ENCODE results near the gene MUC5AC. TPM values are rescaled to one million over a fixed set of nuclear protein-coding genes. Genes with fewer than 3 reads are reported as not detected.
"Not testable (repeated sequence)": the region's sequence is repeated elsewhere in the genome, so short reads cannot be mapped to it uniquely, and the experiment has no call there.

The MUC5AC gene
- total RNA-seq, 5 donors from 2014 or later (not counting 1 experiment from before 2014, with no cell fraction given), result 0.03 TPM; not detected in 2

DNA sequence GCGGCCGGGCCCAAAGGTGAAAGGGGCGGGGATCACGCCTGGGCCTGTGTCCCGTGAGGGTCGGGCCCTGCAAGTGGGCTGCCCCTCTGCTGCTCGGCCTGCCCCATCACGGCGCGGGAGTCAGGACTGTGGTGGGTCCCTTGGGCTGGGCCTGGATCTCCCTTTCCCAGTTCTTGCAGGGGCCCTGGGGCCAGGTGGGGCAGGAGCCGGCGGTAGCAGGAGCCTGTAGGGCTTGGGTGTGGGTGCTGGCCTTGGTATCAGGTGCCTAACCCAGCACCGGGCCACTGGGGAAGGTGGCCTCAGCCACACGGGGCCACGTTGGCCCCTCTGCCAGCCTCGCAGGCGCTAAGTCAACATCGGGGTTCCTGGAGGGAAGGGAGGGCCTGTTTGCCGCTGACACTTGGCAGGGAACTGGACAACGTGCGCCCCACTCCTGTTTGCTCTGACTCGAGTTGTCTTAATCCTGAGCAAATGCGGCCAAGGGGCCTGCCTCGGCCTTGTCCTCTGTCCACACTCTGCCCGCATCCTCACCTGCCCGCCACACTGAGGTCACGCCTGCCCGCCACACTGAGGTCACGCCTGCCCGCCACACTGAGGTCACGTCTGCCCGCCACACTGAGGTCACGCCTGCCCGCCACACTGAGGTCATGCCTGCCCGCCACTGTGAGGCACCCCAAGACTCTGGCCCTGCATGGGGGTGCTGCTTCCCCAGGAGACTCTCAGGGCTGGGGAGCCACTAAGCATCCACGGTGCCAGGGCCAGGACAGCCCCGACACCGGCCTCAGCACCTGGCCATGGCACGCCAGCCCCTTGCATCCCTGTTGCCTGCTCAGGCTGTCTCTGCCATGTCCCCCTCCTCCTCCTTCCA is 50.9 kb downstream of the MUC5AC start:
- ChIA-PET CTCF (no interaction called here), POLR2A (no interaction called here)
- Mint-ChIP-seq H3K36me3 (peaks cover 9% of the 10 kb centered on the region), H3K4me3 (no peak overlapping the region), H3K4me1 (no peaks in the 10 kb centered on the region), H3K9me3 (peaks cover 8 to 32% (median 26%) of the 10 kb centered on the region in 3 donors), H3K27me3 (peaks cover 8% of the 10 kb centered on the region in 2 donors), H3K27ac (peak overlapping the region in 1 of 2 donors; percentile 31)
- Histone ChIP-seq H3K27ac (ENCODE audit: low read length) (no peak overlapping the region), H3K4me3 (ENCODE audit: control insufficient read depth in 1 of 2, extremely low read depth in 1 of 2, low read length in 1 of 2) (no peak overlapping the region), H3K36me3 (ENCODE audit: control insufficient read depth in 2 of 2, extremely low read depth in 1 of 2, insufficient read depth in 1 of 2, low read length in 1 of 2) (no peaks in the 10 kb centered on the region), H3K27me3 (replicated peaks in 1 of 2; ENCODE audit: control insufficient read depth in 2 of 2, extremely low read depth in 1 of 2, insufficient read depth in 2 of 2, low read length in 1 of 2) (peaks cover 0 to 28% of the 10 kb centered on the region in 2 experiments), H3K9me3 (no peaks in the 10 kb centered on the region), H3K4me1 (ENCODE audit: control insufficient read depth in 1 of 2, extremely low read depth in 1 of 2, insufficient read depth in 2 of 2, low read length in 2 of 2) (no peaks in the 10 kb centered on the region)
- 90% methylated on average over 38 of the region's 39 CpGs for WGBS (ENCODE audit: insufficient coverage)
- DNase-seq (no peak), ATAC-seq (replicated peaks in 1 of 4) (no peak)

DNA sequence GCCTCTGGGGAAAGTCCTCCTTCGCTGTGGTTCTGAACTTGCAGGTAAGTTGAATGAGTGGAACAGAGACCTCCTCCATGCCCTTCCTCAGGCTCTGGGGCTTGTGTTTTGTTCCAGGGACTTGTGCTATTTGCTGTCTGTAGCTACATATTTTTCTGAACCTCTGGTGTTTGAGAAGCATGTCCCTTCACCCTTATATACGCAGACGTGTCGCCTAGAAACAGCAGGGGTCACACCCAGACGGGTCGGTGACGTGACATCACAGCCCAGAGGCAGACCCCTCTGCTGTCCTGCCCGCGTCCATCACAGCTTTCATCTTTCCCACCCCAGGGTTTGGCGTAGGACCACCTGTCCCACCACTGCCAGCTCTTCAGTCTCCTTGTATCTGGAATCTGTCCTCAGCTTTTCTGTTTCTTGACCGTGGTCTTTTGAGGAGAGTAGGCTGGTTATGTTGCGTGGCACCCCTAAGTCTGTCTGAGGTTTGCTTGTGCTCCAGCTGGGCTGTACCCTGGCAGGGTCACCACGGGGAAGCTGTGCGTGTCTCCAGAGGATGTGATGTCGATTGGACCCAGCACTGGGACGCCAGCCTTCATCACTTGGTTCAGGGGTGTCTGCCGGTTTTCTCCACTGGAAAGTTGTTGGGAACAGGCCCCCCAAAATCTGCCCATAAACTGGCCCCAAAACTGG is 51.8 kb downstream of the MUC5AC start:
- ATAC-seq (replicated peaks in 1 of 4), result no peak
- 79% methylated on average over 14 of the region's 17 CpGs for WGBS (ENCODE audit: insufficient coverage)
- Mint-ChIP-seq H3K36me3 (peaks cover 9% of the 10 kb centered on the region), H3K27me3 (peaks cover 8% of the 10 kb centered on the region in 2 donors), H3K9me3 (peaks cover 15 to 38% (median 30%) of the 10 kb centered on the region in 3 donors), H3K4me1 (no peaks in the 10 kb centered on the region), H3K4me3 (no peak overlapping the region), H3K27ac (no peak overlapping the region)
- Histone ChIP-seq H3K36me3 (ENCODE audit: control insufficient read depth in 2 of 2, extremely low read depth in 1 of 2, insufficient read depth in 1 of 2, low read length in 1 of 2) (no peaks in the 10 kb centered on the region), H3K4me3 (ENCODE audit: control insufficient read depth in 1 of 2, extremely low read depth in 1 of 2, low read length in 1 of 2) (no peak overlapping the region), H3K27me3 (replicated peaks in 1 of 2; ENCODE audit: control insufficient read depth in 2 of 2, extremely low read depth in 1 of 2, insufficient read depth in 2 of 2, low read length in 1 of 2) (peaks cover 0 to 21% of the 10 kb centered on the region in 2 experiments), H3K27ac (ENCODE audit: low read length) (no peak overlapping the region), H3K9me3 (no peaks in the 10 kb centered on the region), H3K4me1 (ENCODE audit: control insufficient read depth in 1 of 2, extremely low read depth in 1 of 2, insufficient read depth in 2 of 2, low read length in 2 of 2) (no peaks in the 10 kb centered on the region)
- ChIA-PET POLR2A (no interaction called here), CTCF (no interaction called here)
- DNase-seq, result no peak

DNA sequence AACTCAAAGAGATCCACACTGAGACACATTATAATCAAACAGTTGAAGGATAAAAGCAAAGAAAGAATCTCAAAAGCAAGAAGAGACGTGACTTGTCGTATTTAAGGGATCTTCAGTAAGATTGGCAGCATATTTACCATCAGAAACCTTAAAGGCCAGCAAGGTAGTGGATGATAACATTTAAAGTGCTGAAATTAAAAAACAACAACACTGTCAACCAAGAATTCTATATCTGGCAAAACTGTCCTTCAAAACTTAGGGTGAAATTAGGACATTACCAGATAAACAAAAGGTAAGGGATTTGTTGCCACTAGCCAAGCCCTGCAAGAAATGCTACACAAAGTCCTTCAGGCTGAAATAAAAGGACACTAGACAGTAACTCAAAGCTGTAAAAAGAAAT is 54.1 kb downstream of the MUC5AC start:
- Histone ChIP-seq H3K4me1 (ENCODE audit: control insufficient read depth in 1 of 2, extremely low read depth in 1 of 2, insufficient read depth in 2 of 2, low read length in 2 of 2) (no peaks in the 10 kb centered on the region), H3K36me3 (ENCODE audit: control insufficient read depth in 2 of 2, extremely low read depth in 1 of 2, insufficient read depth in 1 of 2, low read length in 1 of 2) (no peaks in the 10 kb centered on the region), H3K27me3 (replicated peaks in 1 of 2; ENCODE audit: control insufficient read depth in 2 of 2, extremely low read depth in 1 of 2, insufficient read depth in 2 of 2, low read length in 1 of 2) (peaks cover 0 to 20% of the 10 kb centered on the region in 2 experiments), H3K4me3 (ENCODE audit: control insufficient read depth in 1 of 2, extremely low read depth in 1 of 2, low read length in 1 of 2) (no peak overlapping the region), H3K9me3 (no peaks in the 10 kb centered on the region), H3K27ac (ENCODE audit: low read length) (no peak overlapping the region)
- no peak for DNase-seq
- Mint-ChIP-seq H3K27ac (no peak overlapping the region), H3K36me3 (peaks cover 9% of the 10 kb centered on the region), H3K27me3 (peaks cover 8 to 9% of the 10 kb centered on the region in 2 donors), H3K4me3 (no peak overlapping the region), H3K4me1 (no peaks in the 10 kb centered on the region), H3K9me3 (peaks cover 21 to 41% (median 30%) of the 10 kb centered on the region in 3 donors)
- ATAC-seq (replicated peaks in 1 of 4), result no peak
- ChIA-PET POLR2A (no interaction called here), CTCF (no interaction called here)
- WGBS (ENCODE audit: insufficient coverage), result no CpG with 5 or more reads among the region's 2 CpGs

DNA sequence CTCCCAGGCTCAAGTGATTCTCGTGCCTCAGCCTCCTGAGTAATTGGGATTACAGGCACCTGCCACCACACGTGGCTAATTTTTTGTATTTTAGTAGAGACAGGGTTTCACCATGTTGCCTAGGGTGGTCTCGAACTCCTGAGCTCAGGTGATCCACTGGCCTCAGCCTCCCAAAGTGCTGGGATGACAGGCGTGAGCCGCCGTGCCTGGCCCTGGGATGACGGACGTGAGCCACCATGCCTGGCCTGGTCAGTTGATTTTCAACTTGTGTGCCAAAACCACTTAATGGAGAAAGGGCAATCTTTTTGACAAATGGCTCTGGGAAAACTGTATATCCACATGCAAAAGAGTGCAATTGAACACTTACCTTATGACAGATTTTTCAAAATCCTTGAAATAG is 58.1 kb downstream of the MUC5AC start:
- H3K27ac Mint-ChIP-seq; H3K9me3 ChIP-seq; H3K4me3 Mint-ChIP-seq; H3K36me3 ChIP-seq (ENCODE audit: control insufficient read depth in 2 of 2, extremely low read depth in 1 of 2, insufficient read depth in 1 of 2, low read length in 1 of 2); H3K36me3 Mint-ChIP-seq; H3K4me1 ChIP-seq (ENCODE audit: control insufficient read depth in 1 of 2, extremely low read depth in 1 of 2, insufficient read depth in 2 of 2, low read length in 2 of 2); POLR2A ChIA-PET; H3K27me3 Mint-ChIP-seq; DNase-seq; H3K27ac ChIP-seq (ENCODE audit: low read length); CTCF ChIA-PET; ATAC-seq (replicated peaks in 1 of 4); H3K4me1 Mint-ChIP-seq; H3K4me3 ChIP-seq (ENCODE audit: control insufficient read depth in 1 of 2, extremely low read depth in 1 of 2, low read length in 1 of 2): not testable (repeated sequence)
- H3K27me3 ChIP-seq (replicated peaks in 1 of 2; ENCODE audit: control insufficient read depth in 2 of 2, extremely low read depth in 1 of 2, insufficient read depth in 2 of 2, low read length in 1 of 2), result peaks cover 0 to 25% of the 10 kb centered on the region in 2 experiments
- WGBS (ENCODE audit: insufficient coverage), result 90% methylated on average over 7 of the region's 8 CpGs
- peaks cover 21 to 34% (median 22%) of the 10 kb centered on the region in 3 donors for H3K9me3 Mint-ChIP-seq

DNA sequence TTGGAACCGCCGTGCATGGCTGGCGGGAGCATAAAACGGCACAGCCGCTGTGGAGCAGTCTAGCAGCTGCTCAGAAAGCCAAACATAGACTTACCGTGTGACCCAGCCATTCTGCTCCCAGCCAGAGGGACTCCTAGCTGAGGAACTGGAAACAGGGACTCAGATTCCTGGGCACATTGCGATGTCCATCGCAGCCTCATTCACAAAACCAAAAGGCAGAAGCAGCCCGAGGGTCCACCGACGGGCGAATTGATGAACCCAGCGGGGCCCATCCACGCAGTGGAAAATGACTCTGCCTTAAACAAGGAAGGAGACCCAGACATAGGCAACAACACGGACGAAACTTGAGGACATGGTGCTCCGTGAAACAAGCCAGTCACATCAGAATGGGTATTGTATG is 59.4 kb downstream of the MUC5AC start:
- WGBS (ENCODE audit: insufficient coverage), result 92% methylated on average over 17 of the region's 17 CpGs
- no peak for DNase-seq
- no peak overlapping the region for H3K27ac ChIP-seq (ENCODE audit: low read length)
- H3K9me3 Mint-ChIP-seq, result peaks cover 10 to 21% (median 16%) of the 10 kb centered on the region in 3 donors
- H3K9me3 ChIP-seq, result no peaks in the 10 kb centered on the region
- ChIA-PET CTCF (no interaction called here), POLR2A (no interaction called here)
- peaks cover 3% of the 10 kb centered on the region for H3K36me3 Mint-ChIP-seq
- H3K4me3 Mint-ChIP-seq, result no peak overlapping the region
- peaks cover 0 to 38% of the 10 kb centered on the region in 2 experiments for H3K27me3 ChIP-seq (replicated peaks in 1 of 2; ENCODE audit: control insufficient read depth in 2 of 2, extremely low read depth in 1 of 2, insufficient read depth in 2 of 2, low read length in 1 of 2)
- H3K27me3 Mint-ChIP-seq, result peaks cover 11 to 15% of the 10 kb centered on the region in 2 donors
- no peaks in the 10 kb centered on the region for H3K4me1 ChIP-seq (ENCODE audit: control insufficient read depth in 1 of 2, extremely low read depth in 1 of 2, insufficient read depth in 2 of 2, low read length in 2 of 2)
- no peak for ATAC-seq (replicated peaks in 1 of 4)
- H3K27ac Mint-ChIP-seq, result no peak overlapping the region
- no peaks in the 10 kb centered on the region for H3K4me1 Mint-ChIP-seq
- H3K36me3 ChIP-seq (ENCODE audit: control insufficient read depth in 2 of 2, extremely low read depth in 1 of 2, insufficient read depth in 1 of 2, low read length in 1 of 2), result no peaks in the 10 kb centered on the region
- H3K4me3 ChIP-seq (ENCODE audit: control insufficient read depth in 1 of 2, extremely low read depth in 1 of 2, low read length in 1 of 2), result no peak overlapping the region

DNA sequence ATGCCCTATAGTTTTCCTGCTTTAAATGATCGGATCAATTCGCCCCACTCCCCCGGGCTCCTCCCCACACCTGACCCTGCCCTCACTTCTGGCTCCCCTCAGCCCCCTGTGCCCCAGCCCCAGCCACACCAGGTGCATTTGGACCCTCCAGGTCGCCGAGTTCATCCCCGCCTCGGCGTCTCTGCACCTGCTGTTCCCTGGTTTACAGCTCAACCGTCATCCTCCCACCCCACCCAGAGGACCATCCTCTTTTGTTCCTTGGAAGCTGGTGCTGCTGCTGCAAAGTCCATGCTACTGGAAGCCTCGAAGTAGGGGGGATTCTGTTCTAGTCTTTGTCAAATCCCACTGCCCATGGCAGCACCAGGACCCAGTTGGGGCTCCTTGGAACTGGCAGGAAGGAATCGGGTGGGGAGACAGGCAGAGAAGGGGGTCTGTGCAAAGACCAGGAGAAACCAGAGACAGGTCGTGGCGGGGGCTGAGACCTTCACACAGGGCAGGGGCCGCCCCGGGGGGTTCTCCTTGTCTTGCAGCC is 60.6 kb downstream of the MUC5AC start:
- no peaks in the 10 kb centered on the region for H3K4me1 ChIP-seq (ENCODE audit: control insufficient read depth in 1 of 2, extremely low read depth in 1 of 2, insufficient read depth in 2 of 2, low read length in 2 of 2)
- ATAC-seq (replicated peaks in 1 of 4) (no peak), DNase-seq (no peak)
- Mint-ChIP-seq H3K27me3 (peaks cover 11 to 15% of the 10 kb centered on the region in 2 donors), H3K27ac (no peak overlapping the region), H3K9me3 (peaks cover 3 to 13% (median 12%) of the 10 kb centered on the region in 3 donors), H3K4me1 (no peaks in the 10 kb centered on the region), H3K4me3 (no peak overlapping the region), H3K36me3 (no peaks in the 10 kb centered on the region)
- H3K27ac ChIP-seq (ENCODE audit: low read length), result no peak overlapping the region
- ChIA-PET POLR2A (no interaction called here), CTCF (no interaction called here)
- WGBS (ENCODE audit: insufficient coverage), result 68% methylated on average over 9 of the region's 15 CpGs
- H3K4me3 ChIP-seq (ENCODE audit: control insufficient read depth in 1 of 2, extremely low read depth in 1 of 2, low read length in 1 of 2), result no peak overlapping the region
- H3K9me3 ChIP-seq, result no peaks in the 10 kb centered on the region
- peaks cover 0 to 48% of the 10 kb centered on the region in 2 experiments for H3K27me3 ChIP-seq (replicated peaks in 1 of 2; ENCODE audit: control insufficient read depth in 2 of 2, extremely low read depth in 1 of 2, insufficient read depth in 2 of 2, low read length in 1 of 2)
- no peaks in the 10 kb centered on the region for H3K36me3 ChIP-seq (ENCODE audit: control insufficient read depth in 2 of 2, extremely low read depth in 1 of 2, insufficient read depth in 1 of 2, low read length in 1 of 2)
